Right cardiac atrium (tissue), 5 donors: ENCODE results near the gene RASGEF1C. TPM values are rescaled to one million over a fixed set of nuclear protein-coding genes. Genes with fewer than 3 reads are reported as not detected.

Source experiments
- ATAC-seq, 2 donors: fragments of 200-7000 bp; cut with Tn5 transposase; one replicate each; pipeline versions ENCODE4 v1.8.0 to v1.9.1; 2020; ENCODE audit warnings: moderate library complexity in 2 of 2, mild to moderate bottlenecking in 1 of 2
- DNase-seq, 3 donors: peaks; one replicate each; pipeline ENCODE4 v3.0.0-alpha.2; 2020
- H3K27ac ChIP-seq: one replicate; pipeline ENCODE4 v1.5.1; 2013; ENCODE audit warnings: mild to moderate bottlenecking, low read length, control low read depth, moderate library complexity
- H3K27me3 ChIP-seq: one replicate; pipeline ENCODE4 v1.6.1; 2013; ENCODE audit not compliant: control insufficient read depth, insufficient read depth
- H3K4me1 ChIP-seq: one replicate; pipeline ENCODE4 v1.6.1; 2013; ENCODE audit warnings: low read length; ENCODE audit not compliant: control insufficient read depth, insufficient read depth
- H3K4me3 ChIP-seq: one replicate; pipeline ENCODE4 v1.5.1; 2013; ENCODE audit warnings: low read length, control low read depth
- H3K9me3 ChIP-seq: one replicate; pipeline ENCODE4 v1.6.1; 2013; ENCODE audit warnings: low read length; ENCODE audit not compliant: control insufficient read depth
- WGBS: extraction: QIAGEN DNeasy Blood & Tissue Kit; methylation state at CpG from one replicate; pipeline ENCODE4 v1.1.7; 2013; 5-methylcytosine and 5-hydroxymethylcytosine counted together
- intact Hi-C, 4 donors: fragments of 100-400 bp; cut with DNase I; formaldehyde crosslinking; loops; one replicate each; pipeline versions ENCODE4 v1.11.0 to v1.14.0; 2022 to 2023
- polyA plus RNA-seq: library from polyadenylated mRNA; stranded (reverse); fragments of 200-250 nt; gene quantifications from one replicate; pipeline ENCODE4 v1.2.3, GENCODE V29; 2013
- total RNA-seq, 4 donors: library from RNA; stranded (reverse); fragmentation: NEBNext Ultra II Directional; extraction: Animal tissue kit (Norgen Biotek cat#: 25700); gene quantifications; one replicate each; pipeline ENCODE4 v1.2.1, GENCODE V29; 2021
- donor health status: healthy with polysubstance abuse.
- donor health status: DM: no; HTN: yes; CAD: no.
- donor health status: DM: no; HTN: no; CAD: no.
- donor health status: DM: no; HTN: yes; CAD: no; lungs with severe emphysema.
- donor health status: DM: yes; HTN: yes; CAD: no.

RASGEF1C gene
- total and polyA plus RNA-seq, 5 donors: 0.39 to 0.82 (median 0.54) TPM

DNA sequence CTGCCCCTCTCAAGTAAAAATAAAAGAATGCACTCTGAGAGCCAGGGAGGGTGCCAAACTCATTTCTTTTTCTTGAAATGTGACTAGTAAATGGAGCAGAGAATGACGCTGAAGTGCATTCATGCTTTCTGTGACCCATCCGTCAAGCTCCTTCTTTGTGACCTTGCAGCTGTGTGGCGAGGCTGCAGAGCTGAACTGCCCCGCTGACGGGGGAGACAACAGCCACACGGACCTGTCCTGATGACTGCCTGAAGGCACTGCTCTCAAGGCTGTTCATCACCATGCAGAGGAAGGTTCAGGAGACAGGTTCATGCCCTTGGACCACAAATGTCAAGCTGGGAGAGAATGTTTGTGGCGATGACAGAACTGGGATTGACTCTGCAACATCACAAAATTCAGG lies 21.0 kb upstream of the RASGEF1C start:
- ATAC-seq: no peak
- 84% methylated on average over 7 of the region's 7 CpGs for WGBS

DNA sequence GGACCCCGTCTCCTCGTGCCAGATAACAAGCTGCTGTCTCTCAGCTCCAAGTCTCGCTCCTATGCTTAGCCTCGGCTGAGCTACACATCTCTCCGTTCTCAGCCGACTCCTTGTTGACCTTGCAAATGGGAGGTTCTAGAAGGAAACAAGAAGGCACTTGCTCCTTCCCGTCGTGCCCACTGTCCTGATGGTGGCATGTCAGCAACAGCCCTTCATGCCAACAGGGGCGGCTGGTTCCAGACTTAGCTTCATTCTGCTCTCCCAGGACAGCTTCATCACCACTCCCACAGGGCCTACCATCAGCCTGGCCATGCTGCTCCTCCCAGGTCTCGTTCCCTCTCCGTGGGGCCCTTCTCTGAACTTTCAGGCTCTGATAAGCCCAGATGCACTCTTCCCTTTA lies 13.0 kb upstream of the RASGEF1C start:
- intact Hi-C loops: no loop called here
- H3K4me1 ChIP-seq: no peaks in the 10 kb centered on the region
- WGBS: 93% methylated on average over 11 of the region's 11 CpGs

More for the DNA sequence above, 21.0 kb upstream of the RASGEF1C start:
- H3K4me3 ChIP-seq: no peak overlapping the region
- H3K4me1 ChIP-seq: no peaks in the 10 kb centered on the region
- no peaks in the 10 kb centered on the region for H3K27me3 ChIP-seq
- intact Hi-C loops: no loop called here
- H3K27ac ChIP-seq: no peak overlapping the region
- no peak for DNase-seq
- H3K9me3 ChIP-seq: peaks cover 2% of the 10 kb centered on the region

DNA sequence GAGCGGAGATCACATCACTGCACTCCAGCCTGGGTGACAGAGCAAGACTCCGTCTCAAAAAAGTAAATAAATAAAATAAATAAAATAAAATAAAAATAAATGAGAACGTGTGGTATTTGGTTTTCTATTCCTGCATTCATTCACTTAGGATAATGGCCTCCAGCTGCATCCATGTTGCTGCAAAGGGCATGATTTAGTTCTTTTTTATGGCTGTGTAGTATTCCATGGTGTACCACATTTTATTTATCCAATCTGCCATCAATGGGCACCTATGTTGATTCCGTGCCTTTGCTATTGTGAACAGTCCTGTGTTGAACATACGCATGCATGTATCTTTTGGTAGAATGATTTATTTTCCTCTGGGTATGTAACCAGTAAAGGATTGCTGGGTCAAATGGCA lies 8.8 kb upstream of the RASGEF1C start:
- H3K4me3 ChIP-seq: no peak overlapping the region
- H3K27me3 ChIP-seq: no peaks in the 10 kb centered on the region
- DNase-seq (no peak), ATAC-seq (no peak)
- intact Hi-C loops: no loop called here
- 94% methylated on average over 5 of the region's 5 CpGs for WGBS
- H3K27ac ChIP-seq: no peak overlapping the region
- H3K9me3 ChIP-seq: no peaks in the 10 kb centered on the region
- no peaks in the 10 kb centered on the region for H3K4me1 ChIP-seq

More for the DNA sequence above, 13.0 kb upstream of the RASGEF1C start:
- ATAC-seq (no peak), DNase-seq (no peak)
- H3K27ac ChIP-seq: no peak overlapping the region
- H3K27me3 ChIP-seq: no peaks in the 10 kb centered on the region
- H3K4me3 ChIP-seq: no peak overlapping the region
- H3K9me3 ChIP-seq: no peaks in the 10 kb centered on the region

DNA sequence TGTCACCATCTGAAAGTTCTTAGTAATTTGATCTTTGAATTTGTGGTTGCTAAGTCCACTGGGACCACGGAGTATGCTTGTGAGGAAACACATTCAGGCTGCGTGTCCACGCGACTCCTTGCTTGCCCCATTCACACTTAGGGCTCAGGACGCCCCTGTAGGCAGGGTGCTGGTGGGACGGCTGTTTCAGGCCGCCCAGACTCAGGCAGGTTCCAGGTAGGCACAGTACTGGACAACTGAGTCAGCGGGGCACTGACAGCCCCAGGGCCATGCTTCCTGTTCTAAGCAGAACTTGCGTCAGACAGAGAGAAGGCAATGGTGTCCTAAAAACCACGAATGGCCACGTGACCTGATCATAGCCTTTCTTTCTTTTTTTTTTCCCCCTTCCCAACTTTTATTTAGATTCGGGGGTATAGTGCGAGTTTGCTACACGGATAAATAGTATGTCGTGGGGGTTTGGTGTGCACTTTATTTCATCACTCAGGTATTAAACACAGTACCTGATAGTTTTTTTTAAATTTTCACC lies 7.7 kb upstream of the RASGEF1C start:
- Histone ChIP-seq H3K4me1 (no peaks in the 10 kb centered on the region), H3K4me3 (no peak overlapping the region), H3K27ac (no peak overlapping the region), H3K27me3 (no peaks in the 10 kb centered on the region), H3K9me3 (no peaks in the 10 kb centered on the region)
- intact Hi-C loops: no loop called here
- no peak for DNase-seq
- no peak for ATAC-seq
- 92% methylated on average over 15 of the region's 15 CpGs for WGBS

DNA sequence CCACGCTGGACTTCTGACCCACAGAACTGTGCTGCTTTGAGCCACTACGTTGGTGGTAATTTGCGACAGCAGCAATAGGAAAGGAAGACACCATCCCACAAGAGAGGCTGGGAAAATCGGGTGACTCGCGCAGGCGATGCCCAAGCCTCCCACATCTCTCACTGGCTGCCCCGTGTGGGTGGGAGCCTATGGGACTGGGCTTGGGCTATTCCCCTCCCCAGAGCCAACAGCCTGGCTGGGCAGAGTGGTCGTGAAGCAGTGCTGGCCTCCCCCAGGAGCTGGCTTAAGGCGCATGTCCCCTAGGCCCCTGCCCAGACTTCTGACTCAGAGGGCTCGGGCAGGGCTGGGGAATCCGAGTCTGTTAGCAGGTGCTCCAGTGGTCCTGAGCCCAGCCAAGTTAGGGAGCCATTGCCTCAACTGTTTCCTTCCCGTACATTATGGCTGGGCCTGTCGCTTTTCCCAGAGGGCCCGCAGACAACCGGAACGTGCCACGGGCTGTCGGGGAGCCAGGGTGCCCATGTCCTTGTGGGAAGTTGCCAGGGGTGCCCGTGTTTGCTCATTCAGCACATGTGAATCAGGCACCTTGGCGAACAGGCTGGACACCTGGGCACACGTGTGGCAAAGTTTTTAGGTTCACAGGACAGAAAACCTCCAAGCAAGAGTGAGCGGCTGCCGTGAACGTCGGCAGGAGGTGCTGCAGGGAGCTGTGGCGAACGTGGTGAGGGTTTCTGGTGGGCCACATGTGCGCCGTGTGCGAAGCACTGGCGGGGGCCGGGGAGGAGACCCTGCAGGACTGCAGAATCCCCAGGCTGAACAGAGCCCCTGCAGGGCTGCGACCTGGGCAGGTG lies 7.0 kb upstream of the RASGEF1C start:
- Histone ChIP-seq H3K4me1 (no peaks in the 10 kb centered on the region), H3K4me3 (no peak overlapping the region), H3K9me3 (no peaks in the 10 kb centered on the region), H3K27ac (no peak overlapping the region), H3K27me3 (no peaks in the 10 kb centered on the region)
- no peak for ATAC-seq
- DNase-seq: no peak
- WGBS: 87% methylated on average over 34 of the region's 34 CpGs
- intact Hi-C loops: no loop called here

DNA sequence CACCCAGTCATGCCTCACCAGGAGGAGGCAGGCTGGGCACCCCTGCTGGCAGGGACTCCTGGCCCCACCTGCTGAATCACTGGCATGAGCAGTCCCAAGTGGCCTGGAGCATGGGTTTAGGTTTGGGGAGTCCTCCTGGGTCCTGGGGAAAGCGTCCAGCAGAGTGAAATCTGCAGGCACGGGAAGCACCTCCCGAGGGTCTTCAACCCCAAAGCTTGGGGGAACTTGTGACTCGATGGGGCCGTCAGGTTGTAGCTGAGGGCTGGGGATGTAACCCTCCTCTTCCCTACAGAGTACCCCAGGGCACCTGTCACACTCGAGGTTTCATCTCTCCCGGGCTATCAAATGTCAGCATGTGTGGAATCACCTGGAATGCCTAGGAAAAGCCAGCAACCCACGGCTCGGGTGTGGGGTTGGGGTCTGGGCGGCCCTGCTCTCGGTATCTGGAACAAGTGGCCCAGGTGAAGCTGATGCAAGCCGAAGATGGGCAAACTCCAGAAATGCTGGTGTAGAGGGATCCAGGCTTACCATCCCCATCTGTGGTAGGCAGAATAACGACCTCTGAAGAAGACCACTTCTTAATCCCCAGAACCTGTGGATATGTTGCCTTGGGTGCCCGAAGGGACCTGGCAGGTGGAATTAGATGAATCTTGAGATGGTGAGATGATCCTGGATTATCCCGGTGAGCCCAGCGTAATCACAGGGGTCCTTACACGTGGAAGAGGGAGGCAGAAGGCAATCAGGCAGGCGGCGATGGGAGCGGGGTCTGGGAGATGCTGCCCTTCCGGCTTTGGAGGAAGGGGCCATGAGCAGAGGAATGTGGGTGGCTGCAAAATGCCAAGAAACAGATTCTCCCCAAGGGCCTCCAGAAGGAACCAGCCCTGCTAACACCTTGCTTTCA lies 6.1 kb upstream of the RASGEF1C start:
- ATAC-seq (no peak), DNase-seq (no peak)
- Histone ChIP-seq H3K27ac (no peak overlapping the region), H3K9me3 (no peaks in the 10 kb centered on the region), H3K4me3 (no peak overlapping the region), H3K4me1 (no peaks in the 10 kb centered on the region), H3K27me3 (no peaks in the 10 kb centered on the region)
- intact Hi-C loops: no loop called here
- WGBS: 93% methylated on average over 21 of the region's 21 CpGs

DNA sequence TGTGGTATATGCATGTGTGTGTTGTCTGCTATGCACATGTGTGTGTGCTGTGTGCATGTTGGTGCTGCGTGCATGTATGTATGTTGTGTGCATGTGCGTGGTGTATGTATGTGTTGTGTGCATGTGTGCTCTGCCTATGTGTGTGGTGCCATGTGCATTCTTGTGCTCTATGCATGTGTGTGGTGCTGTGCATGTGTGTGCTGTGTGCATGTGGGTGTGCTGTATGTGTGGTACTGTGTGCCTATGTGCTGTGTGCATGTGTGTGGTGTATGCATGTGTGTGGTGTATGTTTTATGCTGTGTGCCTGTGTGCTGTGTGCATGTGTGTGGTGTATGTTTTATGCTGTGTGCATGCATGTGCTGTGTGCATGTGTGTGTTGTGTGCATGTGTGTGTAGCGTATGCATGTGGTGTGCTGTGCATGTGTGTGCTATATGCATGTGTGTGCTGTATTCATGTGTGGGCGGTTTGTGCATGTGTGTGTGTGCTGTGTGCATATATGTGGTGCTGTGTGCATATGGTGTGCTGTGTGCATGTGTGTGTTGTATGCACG lies 4.7 kb upstream of the RASGEF1C start:
- intact Hi-C loops: no loop called here
- WGBS: 92% methylated on average over 5 of the region's 5 CpGs
- Histone ChIP-seq H3K9me3 (no peaks in the 10 kb centered on the region), H3K4me1 (no peaks in the 10 kb centered on the region), H3K4me3 (no peak overlapping the region), H3K27me3 (no peaks in the 10 kb centered on the region), H3K27ac (no peak overlapping the region)
- ATAC-seq (no peak), DNase-seq (no peak)

DNA sequence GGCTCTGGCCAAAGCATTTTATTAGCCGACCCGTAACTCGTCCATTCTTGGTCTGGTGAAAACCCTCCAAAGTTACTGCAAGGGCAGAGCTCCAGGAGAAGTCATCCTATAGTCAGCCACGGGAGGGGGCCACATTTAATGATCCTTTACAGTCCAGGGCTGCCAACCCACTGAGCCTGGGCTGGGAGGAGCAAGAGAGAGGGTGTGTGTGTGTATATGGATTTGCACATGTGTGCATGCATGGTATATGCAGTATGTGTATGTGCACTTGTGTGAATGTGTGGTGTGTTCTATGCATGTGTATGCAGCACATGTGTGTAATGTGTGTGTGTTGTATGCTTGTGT lies 4.2 kb upstream of the RASGEF1C start:
- 10% methylated on average over 4 of the region's 4 CpGs for WGBS
- Histone ChIP-seq H3K9me3 (no peaks in the 10 kb centered on the region), H3K4me1 (no peaks in the 10 kb centered on the region), H3K27ac (no peak overlapping the region), H3K27me3 (no peaks in the 10 kb centered on the region), H3K4me3 (no peak overlapping the region)
- intact Hi-C loops: no loop called here
- ATAC-seq: no peak
- no peak for DNase-seq

DNA sequence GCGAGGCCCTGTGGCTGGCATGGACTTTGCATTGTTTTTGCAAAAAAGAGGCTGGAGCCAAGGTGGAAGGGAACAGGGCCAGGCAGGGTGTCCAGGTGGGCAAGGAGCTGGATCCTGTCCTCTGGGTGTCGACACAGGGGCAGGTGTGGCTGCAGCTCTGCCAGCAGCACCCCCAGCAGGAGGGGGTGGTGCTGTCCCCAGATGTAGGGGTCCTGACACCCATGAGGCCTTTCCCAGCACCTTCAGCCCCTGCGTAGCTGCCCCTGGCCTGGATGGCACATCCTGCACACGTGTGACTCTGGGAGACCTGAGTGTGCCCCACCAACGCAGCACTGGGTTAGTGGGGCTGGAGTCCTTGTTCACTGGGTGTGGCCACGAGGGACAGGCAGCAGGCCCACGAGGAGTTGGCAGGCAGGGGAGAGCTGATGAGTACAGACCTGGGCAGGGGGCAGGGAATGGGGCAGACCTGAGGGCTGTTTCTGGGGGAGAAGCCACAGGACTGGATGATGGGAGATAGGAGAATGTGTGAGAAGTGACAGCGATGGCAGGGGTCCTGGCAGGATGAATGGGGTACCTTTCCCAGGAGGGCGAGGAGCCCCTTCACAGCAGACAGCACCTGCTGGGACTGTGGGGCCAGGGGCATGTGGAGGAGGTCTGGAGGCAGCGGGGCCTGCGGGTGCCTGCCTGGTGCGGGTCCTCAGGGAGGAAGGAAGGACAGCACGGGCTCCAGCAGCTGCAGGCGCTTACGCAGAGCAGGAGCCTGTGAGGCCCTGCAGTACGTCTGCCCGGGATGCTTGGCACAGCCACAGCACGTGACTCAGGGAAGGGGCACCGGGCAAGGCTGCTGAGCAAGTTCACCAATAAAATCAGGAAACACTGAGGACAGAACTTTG lies 3.6 kb upstream of the RASGEF1C start:
- intact Hi-C loops: no loop called here
- DNase-seq: no peak
- ATAC-seq: no peak
- Histone ChIP-seq H3K27me3 (no peaks in the 10 kb centered on the region), H3K4me3 (no peak overlapping the region), H3K4me1 (no peaks in the 10 kb centered on the region), H3K27ac (no peak overlapping the region), H3K9me3 (no peaks in the 10 kb centered on the region)
- 45% methylated on average over 19 of the region's 19 CpGs for WGBS

DNA sequence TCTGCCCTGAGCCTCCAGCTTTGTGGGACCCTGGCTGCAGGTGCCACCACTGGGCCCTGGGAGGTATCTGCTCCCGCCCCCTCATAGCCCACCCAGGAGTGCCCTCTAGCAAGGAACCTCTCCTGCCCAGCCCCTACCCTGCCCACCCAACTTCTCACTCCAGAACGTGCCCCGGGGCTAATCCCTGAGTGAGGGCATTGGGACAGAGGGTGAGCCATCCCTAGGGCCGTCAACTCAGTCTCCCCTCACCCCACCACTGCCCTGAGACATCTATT lies 2.7 kb upstream of the RASGEF1C start:
- DNase-seq (no peak), ATAC-seq (no peak)
- H3K4me1 ChIP-seq: no peaks in the 10 kb centered on the region
- H3K27me3 ChIP-seq: no peaks in the 10 kb centered on the region
- intact Hi-C loops: no loop called here
- no peaks in the 10 kb centered on the region for H3K9me3 ChIP-seq
- no peak overlapping the region for H3K27ac ChIP-seq
- WGBS: 82% methylated on average over 4 of the region's 4 CpGs
- H3K4me3 ChIP-seq: no peak overlapping the region
